ENCODE results near the gene MEF2D. TPM values are rescaled to one million over a fixed set of nuclear protein-coding genes. Genes with fewer than 3 reads are reported as not detected.

The MEF2D gene
- total RNA-seq, 1 experiment from 2014 or later: 54.1 TPM

DNA sequence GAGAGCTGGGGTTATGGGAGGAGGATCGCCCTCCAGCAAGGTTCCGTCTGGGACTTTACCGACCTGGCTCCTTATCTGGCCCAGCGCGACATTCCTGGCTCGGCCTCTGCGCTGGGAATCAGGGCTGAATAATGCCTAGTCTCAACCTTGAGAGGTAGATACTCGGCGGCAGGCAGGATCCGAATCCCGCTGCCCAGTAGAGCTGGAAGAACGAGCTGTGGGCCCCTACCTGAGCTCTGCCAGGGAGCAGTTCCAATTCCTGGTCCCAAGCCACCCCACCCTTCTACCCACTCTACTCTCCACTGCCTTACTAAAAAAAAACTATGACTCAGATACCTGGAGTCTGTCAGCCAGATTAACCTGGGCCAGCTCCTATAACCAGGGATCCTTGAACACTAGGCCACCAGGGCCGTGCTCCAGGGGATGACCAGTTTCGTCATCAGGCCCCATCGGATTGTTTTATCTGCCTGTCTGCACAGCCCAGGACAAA lies 77.9 kb downstream of the MEF2D start:
- Mint-ChIP-seq H3K27me3 (ENCODE audit: unreplicated experiment) (peaks cover 100% of the 10 kb centered on the region), H3K9me3 (ENCODE audit: low read depth, unreplicated experiment) (no peaks in the 10 kb centered on the region), H3K4me3 (ENCODE audit: low read depth, unreplicated experiment) (peak overlapping the region; percentile 76), H3K36me3 (ENCODE audit: insufficient read depth, unreplicated experiment) (peaks cover 26% of the 10 kb centered on the region), H3K4me1 (ENCODE audit: low read depth, unreplicated experiment) (peaks cover 30% of the 10 kb centered on the region), H3K27ac (ENCODE audit: unreplicated experiment) (peak overlapping the region; percentile 10)
- no TSS peak for BruUV-seq (replicated peaks)
- CTCF ChIA-PET: interaction anchor here (1.1 to 2.8 kb wide), 2 partner anchors 23 to 37 kb away, joined by 6 to 19 read pairs; no protein-coding TSS in a partner anchor
- TF ChIP-seq, protein P1, sequence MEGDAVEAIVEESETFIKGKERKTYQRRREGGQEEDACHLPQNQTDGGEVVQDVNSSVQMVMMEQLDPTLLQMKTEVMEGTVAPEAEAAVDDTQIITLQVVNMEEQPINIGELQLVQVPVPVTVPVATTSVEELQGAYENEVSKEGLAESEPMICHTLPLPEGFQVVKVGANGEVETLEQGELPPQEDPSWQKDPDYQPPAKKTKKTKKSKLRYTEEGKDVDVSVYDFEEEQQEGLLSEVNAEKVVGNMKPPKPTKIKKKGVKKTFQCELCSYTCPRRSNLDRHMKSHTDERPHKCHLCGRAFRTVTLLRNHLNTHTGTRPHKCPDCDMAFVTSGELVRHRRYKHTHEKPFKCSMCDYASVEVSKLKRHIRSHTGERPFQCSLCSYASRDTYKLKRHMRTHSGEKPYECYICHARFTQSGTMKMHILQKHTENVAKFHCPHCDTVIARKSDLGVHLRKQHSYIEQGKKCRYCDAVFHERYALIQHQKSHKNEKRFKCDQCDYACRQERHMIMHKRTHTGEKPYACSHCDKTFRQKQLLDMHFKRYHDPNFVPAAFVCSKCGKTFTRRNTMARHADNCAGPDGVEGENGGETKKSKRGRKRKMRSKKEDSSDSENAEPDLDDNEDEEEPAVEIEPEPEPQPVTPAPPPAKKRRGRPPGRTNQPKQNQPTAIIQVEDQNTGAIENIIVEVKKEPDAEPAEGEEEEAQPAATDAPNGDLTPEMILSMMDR (IDR thresholded peaks at IDR 0.05; ENCODE audit: unreplicated experiment): no peak
- intact Hi-C loops (cut with micrococcal nuclease; ENCODE audit: unreplicated experiment): no loop called here
- peak; percentile 31 for DNase-seq

DNA sequence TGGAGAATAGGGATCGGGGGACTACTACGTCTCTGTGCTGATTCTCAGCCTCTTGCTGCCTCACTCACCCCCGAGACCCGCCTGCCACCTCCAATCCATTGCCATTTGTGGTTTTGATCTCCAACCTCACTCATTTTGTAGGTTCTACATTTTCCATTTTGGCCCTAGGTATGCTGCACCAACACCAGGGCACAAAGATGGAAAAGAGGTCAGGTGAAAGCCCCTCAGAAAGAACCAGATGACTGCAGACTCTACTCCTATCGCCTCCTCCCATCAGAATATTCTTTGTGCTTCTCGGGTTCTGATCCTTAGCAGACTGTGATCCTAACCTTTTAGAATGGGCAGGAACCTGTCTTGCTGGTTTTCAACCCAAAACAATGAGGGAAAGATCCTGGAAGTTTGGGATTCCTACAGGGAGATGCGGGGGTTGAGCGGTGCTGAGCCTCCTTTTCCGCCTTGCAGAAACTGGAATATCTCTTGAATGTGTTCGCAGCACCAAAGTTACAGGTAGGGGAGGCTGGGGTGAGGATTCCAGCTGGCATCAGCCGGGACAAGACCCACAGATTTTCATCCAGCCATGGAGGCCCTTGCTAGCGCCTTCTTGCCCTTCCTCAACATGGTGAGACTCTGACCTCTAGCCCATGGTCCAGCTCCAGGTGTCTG lies 78.5 kb downstream of the MEF2D start:
- Mint-ChIP-seq H3K4me1 (ENCODE audit: low read depth, unreplicated experiment) (peaks cover 36% of the 10 kb centered on the region), H3K9me3 (ENCODE audit: low read depth, unreplicated experiment) (no peaks in the 10 kb centered on the region), H3K4me3 (ENCODE audit: low read depth, unreplicated experiment) (peak overlapping the region; percentile 76), H3K27ac (ENCODE audit: unreplicated experiment) (peak overlapping the region; percentile 57), H3K36me3 (ENCODE audit: insufficient read depth, unreplicated experiment) (peaks cover 26% of the 10 kb centered on the region), H3K27me3 (ENCODE audit: unreplicated experiment) (peaks cover 100% of the 10 kb centered on the region)
- DNase-seq: no peak
- CTCF ChIA-PET: interaction anchor here (0.7 to 2.8 kb wide), 5 partner anchors 9 to 37 kb away, joined by 4 to 19 read pairs (median 6); no protein-coding TSS in a partner anchor
- no TSS peak for BruUV-seq (replicated peaks)
- TF ChIP-seq, protein P1 (IDR thresholded peaks at IDR 0.05; ENCODE audit: unreplicated experiment): no peak
- intact Hi-C loops (cut with micrococcal nuclease; ENCODE audit: unreplicated experiment): no loop called here

DNA sequence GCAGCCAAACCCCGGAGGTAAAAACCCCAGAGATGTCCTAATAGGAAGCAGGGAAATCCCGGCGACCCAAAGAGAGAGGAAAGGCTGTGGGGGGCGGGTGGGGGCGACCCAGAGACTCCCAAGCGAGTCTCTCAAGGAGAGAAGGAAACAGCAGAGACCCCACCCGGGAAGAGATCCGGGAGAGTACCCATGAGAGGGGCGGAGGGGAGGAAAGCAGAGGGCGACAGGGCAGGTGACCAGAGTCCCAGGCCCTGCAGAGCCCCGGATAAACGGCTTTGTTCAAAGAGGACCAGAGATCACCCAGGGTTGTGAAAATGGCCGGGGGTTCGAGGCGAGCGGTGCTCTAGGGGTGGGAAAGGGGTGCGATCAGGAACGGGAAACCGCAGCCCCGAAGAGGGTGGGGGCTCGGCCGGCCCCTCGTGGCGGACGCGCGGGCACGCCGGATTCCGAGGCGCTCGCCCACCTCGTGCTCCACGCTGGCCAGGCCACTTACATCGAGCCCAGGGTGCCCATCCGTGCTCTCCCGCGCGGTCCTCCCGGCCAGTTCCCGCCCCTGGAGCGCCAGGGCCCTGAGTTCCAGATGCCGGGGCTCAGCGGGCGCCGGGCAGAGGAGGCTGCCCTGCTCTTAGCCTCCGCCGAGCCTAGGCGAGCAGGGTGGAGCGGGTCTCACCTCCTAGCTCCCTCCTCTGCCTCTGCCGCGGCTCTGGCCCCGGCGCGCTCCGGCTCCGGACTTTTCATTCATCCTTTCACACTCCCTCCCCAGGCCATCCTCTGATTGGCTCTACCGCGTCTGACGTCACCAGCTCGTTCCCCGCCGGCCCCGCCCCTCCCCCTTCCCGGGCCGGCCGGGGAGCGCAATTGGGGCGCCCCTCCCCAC lies 79.3 kb downstream of the MEF2D start:
- TF ChIP-seq, protein P1 (IDR thresholded peaks at IDR 0.05; ENCODE audit: unreplicated experiment): no peak
- H3K4me1 Mint-ChIP-seq (ENCODE audit: low read depth, unreplicated experiment): peaks cover 39% of the 10 kb centered on the region
- peaks cover 100% of the 10 kb centered on the region for H3K27me3 Mint-ChIP-seq (ENCODE audit: unreplicated experiment)
- peak overlapping the region; percentile 76 for H3K4me3 Mint-ChIP-seq (ENCODE audit: low read depth, unreplicated experiment)
- H3K27ac Mint-ChIP-seq (ENCODE audit: unreplicated experiment): peak overlapping the region; percentile 57
- H3K9me3 Mint-ChIP-seq (ENCODE audit: low read depth, unreplicated experiment): no peaks in the 10 kb centered on the region
- DNase-seq: peak; percentile 89
- no TSS peak for BruUV-seq (replicated peaks)
- CTCF ChIA-PET: interaction anchor here (0.7 to 2.8 kb wide), 4 partner anchors 9 to 36 kb away, joined by 4 to 19 read pairs (median 8); no protein-coding TSS in a partner anchor
- H3K36me3 Mint-ChIP-seq (ENCODE audit: insufficient read depth, unreplicated experiment): peaks cover 26% of the 10 kb centered on the region
- intact Hi-C loops (cut with micrococcal nuclease; ENCODE audit: unreplicated experiment): no loop called here

DNA sequence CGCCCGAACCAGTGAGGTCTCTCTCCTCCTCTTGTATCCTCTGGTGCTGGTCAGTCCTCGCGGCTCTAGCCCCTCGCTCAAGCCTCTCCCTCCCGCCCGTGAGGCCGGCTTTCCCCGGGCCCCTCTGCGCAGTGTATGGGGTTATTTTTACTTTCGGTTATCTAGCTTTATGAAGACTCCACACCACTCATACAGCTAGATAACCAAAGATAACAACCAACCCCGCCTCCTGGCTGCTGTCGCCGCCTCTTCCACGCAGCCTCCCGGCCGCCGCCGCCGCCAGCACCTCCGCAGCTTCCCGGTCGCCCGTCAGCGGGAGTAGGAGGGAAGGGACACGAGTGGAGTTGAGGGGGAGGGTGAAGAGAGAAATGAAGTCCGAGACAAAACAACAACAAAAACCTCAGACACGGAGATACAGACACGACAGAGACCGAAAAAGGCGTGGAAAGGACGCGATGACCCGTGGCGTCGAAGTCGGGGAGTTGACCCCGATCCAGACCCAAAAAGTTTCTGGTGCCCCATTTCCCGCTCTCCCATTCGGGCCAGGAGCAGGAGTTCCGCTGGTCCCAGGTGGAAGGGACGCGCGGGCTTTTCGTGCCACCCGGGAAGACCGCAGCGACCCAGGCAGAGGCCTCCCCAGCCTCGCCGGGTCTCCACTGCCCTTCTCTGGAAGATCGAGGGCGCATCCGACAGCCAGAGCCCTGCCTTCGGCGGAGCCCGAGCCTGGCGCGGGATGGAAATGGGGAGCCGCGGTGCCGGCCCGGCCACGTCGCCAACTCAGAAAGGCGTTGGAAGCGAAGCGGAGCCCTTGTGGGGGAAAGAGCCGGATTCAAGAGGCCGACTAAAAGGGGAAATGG lies 80.1 kb downstream of the MEF2D start:
- H3K36me3 Mint-ChIP-seq (ENCODE audit: insufficient read depth, unreplicated experiment): peaks cover 26% of the 10 kb centered on the region
- intact Hi-C loops (cut with micrococcal nuclease; ENCODE audit: unreplicated experiment): no loop called here
- CTCF ChIA-PET: interaction anchor here (0.6 kb wide), 1 partner anchor 149 kb away, joined by 5 read pairs; no protein-coding TSS in a partner anchor
- TF ChIP-seq, protein P1 (IDR thresholded peaks at IDR 0.05; ENCODE audit: unreplicated experiment): no peak
- BruUV-seq (replicated peaks): TSS peak; percentile 67
- peak; percentile 23 for DNase-seq
- H3K9me3 Mint-ChIP-seq (ENCODE audit: low read depth, unreplicated experiment): no peaks in the 10 kb centered on the region
- H3K27ac Mint-ChIP-seq (ENCODE audit: unreplicated experiment): peak overlapping the region; percentile 57
- H3K27me3 Mint-ChIP-seq (ENCODE audit: unreplicated experiment): peaks cover 100% of the 10 kb centered on the region
- H3K4me1 Mint-ChIP-seq (ENCODE audit: low read depth, unreplicated experiment): peaks cover 39% of the 10 kb centered on the region
- peak overlapping the region; percentile 76 for H3K4me3 Mint-ChIP-seq (ENCODE audit: low read depth, unreplicated experiment)
